HCT116 (cell line): ENCODE measurements around the gene SNX8. TPM values are rescaled to one million over a fixed set of nuclear protein-coding genes. Genes with fewer than 3 reads are reported as not detected.

ENCODE experiments used
- ATAC-seq: fragments of 200-7000 bp; cut with Tn5 transposase; 2 replicates; pipeline ENCODE4 v1.9.1; 2020; ENCODE audit warnings: mild to moderate bottlenecking, moderate library complexity
- BruUV-seq: library from RNA; stranded (reverse); fragments of 400-500 nt; replicated peaks from 2 replicates; lab custom pipeline; 2021; lab: Mats Ljungman, UMichigan
- CTCF ChIA-PET: fragments of 300-600 bp; sonication (Branson Sonifier 250); formaldehyde crosslinking; loops from one replicate; lab custom pipeline; 2021; ENCODE audit warnings: antibody characterized with exemption; lab: Charles Lee
- POLR2A ChIA-PET: fragments of 300-600, 350-600 bp; sonication (Branson Sonifier 250); formaldehyde crosslinking; loops from one replicate; lab custom pipeline; 2021; ENCODE audit warnings: antibody characterized with exemption; lab: Charles Lee
- RAD21 ChIA-PET, 2 experiments: fragments of 300-600 bp; sonication (Branson Sonifier 250); formaldehyde crosslinking; loops; one replicate each; lab custom pipeline; 2023; ENCODE audit warnings: low total read pairs in 2 of 2; ENCODE audit not compliant: uncharacterized antibody in 2 of 2, unreplicated experiment in 2 of 2, low non-redundant PET in 1 of 2; lab: Charles Lee
- DNase-seq: peaks from one replicate; pipeline ENCODE4 v3.0.0-alpha.2; 2010; ENCODE audit warnings: low read depth, low spot score
- H2AFZ ChIP-seq: fragments of 200-600 bp; shearing (Covaris generic), sonication (generic); 2 replicates; pipeline ENCODE4 v1.6.1; 2017; ENCODE audit warnings: low read depth, mixed run types, mixed read lengths, antibody characterized with exemption, low read length; ENCODE audit not compliant: poor library complexity, severe bottlenecking
- H3K27ac ChIP-seq: 2 replicates; pipeline ENCODE4 v1.5.1; 2012; ENCODE audit warnings: low read depth, low read length
- H3K27me3 ChIP-seq: fragments of 200-600 bp; sonication (generic); 2 replicates; pipeline ENCODE4 v1.6.1; 2016; ENCODE audit warnings: mixed run types, low read length, mixed read lengths; ENCODE audit not compliant: insufficient read depth
- H3K36me3 ChIP-seq, 2 experiments: fragments of 200-500 bp in 1 of 2; fragments of 200-600 bp in 1 of 2; sonication (Bioruptor generic) in 1 of 2; sonication (generic) in 1 of 2; 2 replicates each; pipeline versions ENCODE4 v1.5.1 to v1.6.1; 2014 to 2016; ENCODE audit warnings: low read length in 2 of 2, inconsistent platforms in 1 of 2, mixed read lengths in 1 of 2, mixed run types in 1 of 2; ENCODE audit not compliant: insufficient read depth in 2 of 2, control insufficient read depth in 1 of 2
- H3K4me1 ChIP-seq, 2 experiments: fragments of 200-600 bp in 1 of 2; sonication (generic) in 1 of 2; 2 replicates each; pipeline versions ENCODE4 v1.5.1 to v1.6.1; 2012 to 2017; ENCODE audit warnings: low read length in 2 of 2, inconsistent platforms in 1 of 2, mild to moderate bottlenecking in 1 of 2, mixed read lengths in 1 of 2, mixed run types in 1 of 2, moderate library complexity in 1 of 2; ENCODE audit not compliant: insufficient read depth in 2 of 2, control insufficient read depth in 1 of 2
- H3K4me2 ChIP-seq: fragments of 200-600 bp; sonication (generic); 2 replicates; pipeline ENCODE4 v1.6.1; 2017; ENCODE audit warnings: mixed run types, low read length, mixed read lengths
- H3K4me3 ChIP-seq, 2 experiments: fragments of 200-600 bp in 1 of 2; sonication (generic) in 1 of 2; replicated peaks in 1 of 2; 2 replicates each; pipeline ENCODE4 v1.5.1; 2011 to 2016; ENCODE audit warnings: low read length in 2 of 2, control low read depth in 1 of 2, low read depth in 1 of 2, mild to moderate bottlenecking in 1 of 2, mixed read lengths in 1 of 2, mixed run types in 1 of 2
- H3K79me2 ChIP-seq: fragments of 200-600 bp; sonication (generic); 2 replicates; pipeline ENCODE4 v1.6.1; 2017; ENCODE audit warnings: mild to moderate bottlenecking, mixed run types, low read length, moderate library complexity, mixed read lengths; ENCODE audit not compliant: insufficient read depth
- H3K9ac ChIP-seq: fragments of 200-600 bp; sonication (generic); 2 replicates; pipeline ENCODE4 v1.6.1; 2016; ENCODE audit warnings: low read length, mixed read lengths
- H3K9me2 ChIP-seq: fragments of 200-600 bp; sonication (generic), shearing (Covaris generic); 2 replicates; pipeline ENCODE4 v1.6.1; 2017; ENCODE audit warnings: mixed run types, mild to moderate bottlenecking, moderate library complexity; ENCODE audit not compliant: insufficient read depth
- H3K9me3 ChIP-seq, 2 experiments: fragments of 200-500 bp in 1 of 2; fragments of 200-600 bp in 1 of 2; sonication (Bioruptor generic) in 1 of 2; sonication (generic) in 1 of 2; 2 replicates each; pipeline ENCODE4 v1.6.1; 2014 to 2017; ENCODE audit warnings: low read length in 2 of 2, mixed read lengths in 2 of 2, inconsistent platforms in 1 of 2, low read depth in 1 of 2, mild to moderate bottlenecking in 1 of 2, mixed run types in 1 of 2, moderate library complexity in 1 of 2; ENCODE audit not compliant: control insufficient read depth in 1 of 2, insufficient read depth in 1 of 2
- H4K20me1 ChIP-seq: fragments of 200-600 bp; sonication (generic), shearing (Covaris generic); 2 replicates; pipeline ENCODE4 v1.6.1; 2017; ENCODE audit warnings: mixed run types, mild to moderate bottlenecking, moderate library complexity; ENCODE audit not compliant: insufficient read depth
- CBX3 ChIP-seq: IDR thresholded peaks from 2 replicates; pipeline ENCODE4 v1.6.1; 2012; ENCODE audit warnings: low read depth
- CEBPB ChIP-seq: IDR thresholded peaks from 2 replicates; pipeline ENCODE4 v1.6.1; 2012; ENCODE audit warnings: low read depth
- EGR1 ChIP-seq: IDR thresholded peaks from 2 replicates; pipeline ENCODE4 v1.6.1; 2012; ENCODE audit warnings: low read depth
- ELF1 ChIP-seq: IDR thresholded peaks from 2 replicates; pipeline ENCODE4 v1.6.1; 2012; ENCODE audit warnings: low read depth, borderline replicate concordance
- EZH2 ChIP-seq: fragments of 200-600 bp; sonication (generic); IDR thresholded peaks from 2 replicates; pipeline ENCODE4 v1.6.1; 2017; ENCODE audit warnings: antibody characterized with exemption, mixed run types
- FOSL1 ChIP-seq: IDR thresholded peaks from 2 replicates; pipeline ENCODE4 v1.6.1; 2012; ENCODE audit warnings: low read depth
- JUND ChIP-seq: IDR thresholded peaks from 2 replicates; pipeline ENCODE4 v1.6.1; 2012
- POLR2A ChIP-seq: IDR thresholded peaks from 2 replicates; pipeline ENCODE4 v1.7.0; 2011; ENCODE audit warnings: borderline replicate concordance; ENCODE audit not compliant: insufficient read depth, insufficient read length; ENCODE audit errors: extremely low read depth
- POLR2AphosphoS5 ChIP-seq: IDR thresholded peaks from 2 replicates; pipeline ENCODE4 v1.6.1; 2011; ENCODE audit warnings: mild to moderate bottlenecking, low read depth, low read length, moderate library complexity
- SIN3A ChIP-seq: IDR thresholded peaks from 2 replicates; pipeline ENCODE4 v1.6.1; 2012; ENCODE audit warnings: low read depth
- SRF ChIP-seq: IDR thresholded peaks from 2 replicates; pipeline ENCODE4 v1.6.1; 2012; ENCODE audit warnings: low read depth
- TCF7L2 ChIP-seq: IDR thresholded peaks from 2 replicates; pipeline ENCODE4 v1.7.0; 2011; ENCODE audit warnings: borderline replicate concordance, inconsistent platforms; ENCODE audit not compliant: insufficient read depth, insufficient read length; ENCODE audit errors: extremely low read depth
- YY1 ChIP-seq: IDR thresholded peaks from 2 replicates; pipeline ENCODE4 v1.6.1; 2011; ENCODE audit warnings: low read length, low read depth, moderate library complexity, mild to moderate bottlenecking; ENCODE audit not compliant: insufficient replicate concordance; ENCODE audit errors: extremely low read depth
- ZFX ChIP-seq: fragments of 450-650 bp; IDR thresholded peaks from 2 replicates; pipeline ENCODE4 v1.6.1; 2017
- ZNF274 ChIP-seq: fragments of 200-500 bp; sonication (Bioruptor generic); IDR thresholded peaks from 2 replicates; pipeline ENCODE4 v1.6.1; 2014; ENCODE audit warnings: mild to moderate bottlenecking, low read depth, low read length, inconsistent platforms
- intact Hi-C: fragments of 100-400 bp; cut with micrococcal nuclease; formaldehyde crosslinking; loops from 2 replicates; pipeline ENCODE4 v1.10.0; 2022
- total RNA-seq: library from RNA; stranded (reverse); gene quantifications from one replicate; pipeline ENCODE4 v1.2.1, GENCODE V29; 2021; ENCODE audit not compliant: unreplicated experiment
- TF ChIP-seq, protein P1 (sequence below): IDR thresholded peaks from 2 replicates; pipeline ENCODE4 v1.6.1; 2011; ENCODE audit warnings: mild to moderate bottlenecking, low read length, moderate library complexity; ENCODE audit not compliant: insufficient replicate concordance; ENCODE audit errors: extremely low read depth
- TF ChIP-seq, protein P2 (sequence below): IDR thresholded peaks from 2 replicates; pipeline ENCODE4 v1.6.1; 2012
- TF ChIP-seq, protein P3 (sequence below): IDR thresholded peaks from 2 replicates; pipeline ENCODE4 v1.6.1; 2012

The SNX8 gene
- total RNA-seq, 1 experiment from 2014 or later: 41.7 TPM

DNA sequence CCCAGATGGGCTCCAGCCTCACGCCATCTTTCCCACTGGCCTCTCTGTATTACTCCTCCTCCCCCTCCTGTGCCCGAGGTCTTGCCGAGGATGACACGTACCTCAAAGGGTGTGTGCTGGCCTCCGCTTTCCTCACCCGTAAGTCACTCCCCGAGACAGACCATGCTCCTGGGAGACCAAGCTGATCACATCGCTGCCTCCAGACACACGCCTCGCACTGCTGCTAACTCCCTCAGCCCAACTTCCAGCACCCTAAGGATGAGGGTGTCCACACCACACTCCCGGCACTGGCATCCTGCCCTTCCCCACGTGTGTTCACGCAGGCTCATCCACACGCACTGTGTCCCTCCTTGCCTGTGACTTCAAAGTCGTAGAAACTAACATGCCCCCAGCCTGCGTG, 105.5 kb downstream of the SNX8 start:
- DNase-seq (no peak), ATAC-seq (no peak)
- ChIA-PET POLR2A (no interaction called here), RAD21 (no interaction called here), CTCF (no interaction called here)
- Histone ChIP-seq H3K9me2 (no peaks in the 10 kb centered on the region), H3K79me2 (0 out of 2 replicates have a peak, but pooled peaks cover 4% of the 10 kb centered on the region), H3K9ac (no peak overlapping the region), H3K4me2 (no peak overlapping the region), H3K9me3 (no peaks in the 10 kb centered on the region), H3K27me3 (no peaks in the 10 kb centered on the region), H3K4me3 (no peak overlapping the region), H3K36me3 (peaks cover 4 to 20% of the 10 kb centered on the region in 2 experiments), H3K27ac (no peak overlapping the region), H2AFZ (no peak overlapping the region), H4K20me1 (no peaks in the 10 kb centered on the region), H3K4me1 (no peaks in the 10 kb centered on the region)
- intact Hi-C loops: loop anchor here (2.0 to 10.0 kb wide), 3 partner anchors 104 to 626 kb away; no protein-coding TSS in a partner anchor
- BruUV-seq: no TSS peak
- TF ChIP-seq, protein P1, sequence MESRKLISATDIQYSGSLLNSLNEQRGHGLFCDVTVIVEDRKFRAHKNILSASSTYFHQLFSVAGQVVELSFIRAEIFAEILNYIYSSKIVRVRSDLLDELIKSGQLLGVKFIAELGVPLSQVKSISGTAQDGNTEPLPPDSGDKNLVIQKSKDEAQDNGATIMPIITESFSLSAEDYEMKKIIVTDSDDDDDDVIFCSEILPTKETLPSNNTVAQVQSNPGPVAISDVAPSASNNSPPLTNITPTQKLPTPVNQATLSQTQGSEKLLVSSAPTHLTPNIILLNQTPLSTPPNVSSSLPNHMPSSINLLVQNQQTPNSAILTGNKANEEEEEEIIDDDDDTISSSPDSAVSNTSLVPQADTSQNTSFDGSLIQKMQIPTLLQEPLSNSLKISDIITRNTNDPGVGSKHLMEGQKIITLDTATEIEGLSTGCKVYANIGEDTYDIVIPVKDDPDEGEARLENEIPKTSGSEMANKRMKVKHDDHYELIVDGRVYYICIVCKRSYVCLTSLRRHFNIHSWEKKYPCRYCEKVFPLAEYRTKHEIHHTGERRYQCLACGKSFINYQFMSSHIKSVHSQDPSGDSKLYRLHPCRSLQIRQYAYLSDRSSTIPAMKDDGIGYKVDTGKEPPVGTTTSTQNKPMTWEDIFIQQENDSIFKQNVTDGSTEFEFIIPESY: no peak
- TF ChIP-seq CBX3 (no peak), SRF (no peak), YY1 (no peak), EZH2 (no peak), ZNF274 (no peak), JUND (no peak), ZFX (no peak), EGR1 (no peak), SIN3A (no peak), ELF1 (no peak), CEBPB (no peak), POLR2AphosphoS5 (no peak), POLR2A (no peak), FOSL1 (no peak), TCF7L2 (no peak)
- TF ChIP-seq, protein P2, sequence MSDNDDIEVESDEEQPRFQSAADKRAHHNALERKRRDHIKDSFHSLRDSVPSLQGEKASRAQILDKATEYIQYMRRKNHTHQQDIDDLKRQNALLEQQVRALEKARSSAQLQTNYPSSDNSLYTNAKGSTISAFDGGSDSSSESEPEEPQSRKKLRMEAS: no peak
- TF ChIP-seq, protein P3, sequence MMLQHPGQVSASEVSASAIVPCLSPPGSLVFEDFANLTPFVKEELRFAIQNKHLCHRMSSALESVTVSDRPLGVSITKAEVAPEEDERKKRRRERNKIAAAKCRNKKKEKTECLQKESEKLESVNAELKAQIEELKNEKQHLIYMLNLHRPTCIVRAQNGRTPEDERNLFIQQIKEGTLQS: no peak
- TF ChIP-seq, all 23 proteins: peak for 0
